Astrocyte (in vitro differentiated cells and primary cell): ENCODE data around the gene SH2B2. TPM values are rescaled to one million over a fixed set of nuclear protein-coding genes. Genes with fewer than 3 reads are reported as not detected.
"Not testable (repeated sequence)": the region's sequence is repeated elsewhere in the genome, so short reads cannot be mapped to it uniquely, and the experiment has no call there.

Experiments
- DNase-seq: peaks from one replicate; pipeline ENCODE4 v3.0.0-alpha.2; 2010; ENCODE audit warnings: low read depth
- FAIRE-seq: peaks from 2 replicates; lab custom pipeline; 2011; peaks lifted over from hg19 to GRCh38; lab: Jason Lieb, UNC
- H2AFZ ChIP-seq: 2 replicates; pipeline ENCODE4 v1.6.0; 2012; ENCODE audit warnings: low read depth, low read length, inconsistent platforms
- H3K27ac ChIP-seq: 2 replicates; pipeline ENCODE4 v1.5.1; 2011; ENCODE audit warnings: low read depth, low read length, inconsistent platforms
- H3K27me3 ChIP-seq: 2 replicates; pipeline ENCODE4 v1.6.0; 2011; ENCODE audit warnings: low read length, inconsistent platforms; ENCODE audit not compliant: insufficient read depth
- H3K36me3 ChIP-seq: 2 replicates; pipeline ENCODE4 v1.5.1; 2011; ENCODE audit warnings: low read length, inconsistent platforms; ENCODE audit not compliant: insufficient read depth
- H3K4me1 ChIP-seq: 2 replicates; pipeline ENCODE4 v1.5.1; 2011; ENCODE audit warnings: low read length, inconsistent platforms; ENCODE audit not compliant: insufficient read depth
- H3K4me2 ChIP-seq: 2 replicates; pipeline ENCODE4 v1.6.0; 2012; ENCODE audit warnings: low read length, inconsistent platforms
- H3K4me3 ChIP-seq: 2 replicates; pipeline ENCODE4 v1.5.1; 2011; ENCODE audit warnings: low read depth, mild to moderate bottlenecking, low read length, inconsistent platforms; ENCODE audit not compliant: insufficient read depth
- H3K79me2 ChIP-seq: 2 replicates; pipeline ENCODE4 v1.6.0; 2012; ENCODE audit warnings: mild to moderate bottlenecking, low read length, inconsistent platforms; ENCODE audit not compliant: insufficient read depth
- H3K9ac ChIP-seq: 2 replicates; pipeline ENCODE4 v1.6.0; 2012; ENCODE audit warnings: mild to moderate bottlenecking, low read length, inconsistent platforms
- H3K9me3 ChIP-seq: 2 replicates; pipeline ENCODE4 v1.5.1; 2012; ENCODE audit warnings: low read depth, mild to moderate bottlenecking, low read length, inconsistent platforms; ENCODE audit not compliant: insufficient read depth
- H4K20me1 ChIP-seq: 2 replicates; pipeline ENCODE4 v1.6.0; 2012; ENCODE audit warnings: low read length, inconsistent platforms; ENCODE audit not compliant: insufficient read depth
- H3K27ac Mint-ChIP-seq: one replicate; pipeline ENCODE4 v1.8.0; 2021; ENCODE audit warnings: mild to moderate bottlenecking, mixed read lengths; ENCODE audit not compliant: unreplicated experiment
- H3K27me3 Mint-ChIP-seq: one replicate; pipeline ENCODE4 v1.8.0; 2021; ENCODE audit warnings: low read depth, mixed read lengths; ENCODE audit not compliant: unreplicated experiment
- H3K36me3 Mint-ChIP-seq: one replicate; pipeline ENCODE4 v1.8.0; 2021; ENCODE audit warnings: low read depth, mixed read lengths; ENCODE audit not compliant: unreplicated experiment
- H3K4me1 Mint-ChIP-seq: one replicate; pipeline ENCODE4 v1.8.0; 2021; ENCODE audit warnings: low read depth, mixed read lengths; ENCODE audit not compliant: unreplicated experiment
- H3K4me3 Mint-ChIP-seq: one replicate; pipeline ENCODE4 v1.8.0; 2021; ENCODE audit warnings: mild to moderate bottlenecking, moderate library complexity, mixed read lengths; ENCODE audit not compliant: unreplicated experiment
- H3K9me3 Mint-ChIP-seq: one replicate; pipeline ENCODE4 v1.8.0; 2021; ENCODE audit warnings: mild to moderate bottlenecking, mixed read lengths; ENCODE audit not compliant: unreplicated experiment
- CTCF ChIP-seq: IDR thresholded peaks from 2 replicates; pipeline ENCODE4 v1.5.1; 2011; ENCODE audit warnings: low read depth, mild to moderate bottlenecking, inconsistent platforms, low read length, moderate library complexity; ENCODE audit not compliant: insufficient read depth
- EZH2 ChIP-seq: IDR thresholded peaks from 2 replicates; pipeline ENCODE4 v1.6.1; 2012; ENCODE audit warnings: mild to moderate bottlenecking, low read length, inconsistent platforms; ENCODE audit not compliant: insufficient read depth
- total RNA-seq: library from RNA; stranded (reverse); gene quantifications from 2 replicates; pipeline ENCODE4 v1.2.1, GENCODE V29; 2021

SH2B2 gene
- total RNA-seq, 1 donor from 2014 or later: 5.6 TPM

DNA sequence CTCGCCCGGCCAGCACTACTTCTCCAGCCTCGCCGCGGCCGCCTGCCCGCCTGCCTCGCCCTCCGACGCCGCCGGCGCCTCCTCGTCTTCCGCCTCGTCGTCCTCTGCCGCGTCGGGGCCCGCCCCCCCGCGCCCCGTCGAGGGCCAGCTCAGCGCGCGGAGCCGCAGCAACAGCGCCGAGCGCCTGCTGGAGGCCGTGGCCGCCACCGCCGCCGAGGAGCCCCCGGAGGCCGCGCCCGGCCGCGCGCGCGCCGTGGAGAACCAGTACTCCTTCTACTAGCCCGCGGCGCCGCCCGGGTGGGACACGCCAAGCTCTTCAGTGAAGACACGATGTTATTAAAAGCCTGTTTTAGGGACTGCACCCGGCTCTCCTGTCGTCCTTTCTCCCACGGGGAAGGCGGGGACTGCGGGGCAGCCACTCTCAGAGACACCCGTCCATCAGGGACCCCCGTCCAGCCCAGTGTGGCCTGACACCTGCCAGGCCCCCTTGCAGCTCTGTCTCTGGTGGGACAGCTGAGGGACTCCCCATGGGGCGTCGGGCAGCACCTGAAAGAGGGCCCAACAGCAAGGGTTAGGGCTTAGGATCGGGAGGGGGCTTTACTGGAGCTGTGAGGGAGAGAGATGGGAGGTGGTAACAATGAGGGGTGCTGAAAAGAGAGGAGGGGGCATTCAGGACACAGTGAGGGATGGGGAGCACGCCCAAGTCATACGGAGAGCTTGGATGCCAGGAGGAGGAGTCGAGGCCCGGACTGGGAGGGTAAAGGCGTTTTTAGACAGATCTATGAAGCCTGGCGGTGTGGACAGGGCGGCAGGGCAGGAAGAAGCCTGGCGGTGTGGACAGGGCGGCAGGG is 34.9 kb downstream of the SH2B2 start:
- H3K27me3 Mint-ChIP-seq: peaks cover 13% of the 10 kb centered on the region
- H3K36me3 ChIP-seq: no peaks in the 10 kb centered on the region
- no peak overlapping the region for H3K4me2 ChIP-seq
- no peak overlapping the region for H3K4me3 ChIP-seq
- DNase-seq (no peak), FAIRE-seq (no peak)
- H3K9me3 Mint-ChIP-seq: no peaks in the 10 kb centered on the region
- no peaks in the 10 kb centered on the region for H3K9me3 ChIP-seq
- no peaks in the 10 kb centered on the region for H3K79me2 ChIP-seq
- TF ChIP-seq EZH2 (no peak), CTCF (no peak)
- H3K9ac ChIP-seq: no peak overlapping the region
- H4K20me1 ChIP-seq: no peaks in the 10 kb centered on the region
- H3K36me3 Mint-ChIP-seq: peaks cover 3% of the 10 kb centered on the region
- H3K27ac ChIP-seq: no peak overlapping the region
- H3K4me1 ChIP-seq: no peaks in the 10 kb centered on the region
- no peak overlapping the region for H3K4me3 Mint-ChIP-seq
- H3K4me1 Mint-ChIP-seq: no peaks in the 10 kb centered on the region
- H2AFZ ChIP-seq: no peak overlapping the region
- no peak overlapping the region for H3K27ac Mint-ChIP-seq
- H3K27me3 ChIP-seq: no peaks in the 10 kb centered on the region

DNA sequence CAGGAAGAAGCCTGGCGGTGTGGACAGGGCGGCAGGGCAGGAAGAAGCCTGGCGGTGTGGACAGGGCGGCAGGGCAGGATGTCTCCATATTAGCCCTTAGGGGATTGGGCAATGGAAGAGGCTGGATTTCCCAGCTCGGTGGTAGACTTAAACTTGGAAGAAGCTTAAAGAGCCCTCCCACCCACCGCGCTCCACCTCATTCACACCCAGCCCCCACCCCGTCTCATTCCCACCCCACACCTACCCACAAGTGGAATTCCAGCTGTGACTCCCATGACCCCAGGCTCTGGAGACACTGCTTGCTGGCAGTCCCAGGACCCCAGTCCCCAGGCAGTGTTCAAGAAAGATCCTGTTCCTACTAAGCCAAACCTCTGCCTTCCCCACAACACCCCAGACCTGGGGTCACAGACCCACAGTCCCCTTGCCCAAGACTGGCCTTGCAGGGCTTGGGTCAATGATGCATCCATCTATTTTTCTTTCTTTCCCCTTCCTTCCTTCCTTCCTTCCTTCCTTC is 35.6 kb downstream of the SH2B2 start:
- Histone ChIP-seq H3K79me2 (no peaks in the 10 kb centered on the region), H3K27me3 (peaks cover 6% of the 10 kb centered on the region), H3K4me3 (no peak overlapping the region), H3K36me3 (no peaks in the 10 kb centered on the region), H3K4me1 (no peaks in the 10 kb centered on the region), H4K20me1 (no peaks in the 10 kb centered on the region), H3K27ac (no peak overlapping the region), H3K9ac (no peak overlapping the region), H2AFZ (no peak overlapping the region), H3K9me3 (no peaks in the 10 kb centered on the region), H3K4me2 (no peak overlapping the region)
- Mint-ChIP-seq H3K4me1 (no peaks in the 10 kb centered on the region), H3K4me3 (no peak overlapping the region), H3K9me3 (no peaks in the 10 kb centered on the region), H3K36me3 (no peaks in the 10 kb centered on the region), H3K27ac (no peak overlapping the region), H3K27me3 (peaks cover 16% of the 10 kb centered on the region)
- no peak for TF ChIP-seq EZH2
- no peak for TF ChIP-seq CTCF
- FAIRE-seq: no peak
- no peak for DNase-seq

GRCh38 chr7:102323914-102324195 is 37.2 kb downstream of the SH2B2 start:
- Mint-ChIP-seq H3K36me3 (no peaks in the 10 kb centered on the region), H3K4me3 (no peak overlapping the region), H3K4me1 (no peaks in the 10 kb centered on the region), H3K27ac (no peak overlapping the region), H3K27me3 (peaks cover 22% of the 10 kb centered on the region), H3K9me3 (no peaks in the 10 kb centered on the region)
- Histone ChIP-seq H3K9ac (no peak overlapping the region), H3K36me3 (no peaks in the 10 kb centered on the region), H3K27ac (no peak overlapping the region), H3K4me1 (no peaks in the 10 kb centered on the region), H3K79me2 (no peaks in the 10 kb centered on the region), H3K4me2 (no peak overlapping the region), H4K20me1 (no peaks in the 10 kb centered on the region), H2AFZ (no peak overlapping the region), H3K27me3 (peaks cover 9% of the 10 kb centered on the region), H3K4me3 (no peak overlapping the region), H3K9me3 (no peaks in the 10 kb centered on the region)
- FAIRE-seq (no peak), DNase-seq (no peak)
- no peak for TF ChIP-seq CTCF
- no peak for TF ChIP-seq EZH2

- H3K4me3 Mint-ChIP-seq, H3K36me3 Mint-ChIP-seq, H3K9me3 ChIP-seq, H3K9me3 Mint-ChIP-seq, H3K36me3 ChIP-seq, FAIRE-seq, H3K27me3 ChIP-seq, H3K4me1 Mint-ChIP-seq, H4K20me1 ChIP-seq, H3K27ac Mint-ChIP-seq, H3K9ac ChIP-seq, H3K27ac ChIP-seq, H2AFZ ChIP-seq, H3K4me3 ChIP-seq, H3K79me2 ChIP-seq, H3K4me2 ChIP-seq, H3K4me1 ChIP-seq, DNase-seq: not testable (repeated sequence)
- H3K27me3 Mint-ChIP-seq: peaks cover 21% of the 10 kb centered on the region
Measured at GRCh38 chr7:102325106-102325505, 38.4 kb downstream of the SH2B2 start.
